SIG-M5 (cell line): ENCODE measurements around the gene LPP.

Experiments
- DNase-seq: peaks from one replicate; lab custom pipeline; 2025; lab: John Stamatoyannopoulos, UW

The LPP gene

GRCh38 chr3:188272481-188273372 lies 118.8 kb downstream of the LPP start:
- DNase-seq: no peak

GRCh38 chr3:188274249-188274915 lies 120.4 kb downstream of the LPP start:
- no peak for DNase-seq

- no peak for DNase-seq
These were observed 122.4 kb downstream of the LPP start for GRCh38 chr3:188276375-188276774.

GRCh38 chr3:188278717-188279324 lies 124.9 kb downstream of the LPP start:
- no peak for DNase-seq

- no peak for DNase-seq
These were observed 125.8 kb downstream of the LPP start for GRCh38 chr3:188279502-188280335.

- DNase-seq: no peak
These were observed 126.7 kb downstream of the LPP start for GRCh38 chr3:188280627-188281026.

- DNase-seq: no peak
These were observed 128.9 kb downstream of the LPP start for GRCh38 chr3:188282871-188283270.

- DNase-seq: no peak
These were observed 129.4 kb downstream of the LPP start for GRCh38 chr3:188283347-188283746.

GRCh38 chr3:188284455-188285212 lies 130.7 kb downstream of the LPP start:
- no peak for DNase-seq

GRCh38 chr3:188286087-188286513 lies 132.1 kb downstream of the LPP start:
- no peak for DNase-seq

- DNase-seq: no peak
These were observed 133.4 kb downstream of the LPP start for GRCh38 chr3:188287339-188287738.

- no peak for DNase-seq
These were observed 134.0 kb downstream of the LPP start for GRCh38 chr3:188287762-188288505.

GRCh38 chr3:188292251-188292650 lies 138.3 kb downstream of the LPP start:
- no peak for DNase-seq

- DNase-seq: no peak
These were observed 138.9 kb downstream of the LPP start for GRCh38 chr3:188292827-188293226.

GRCh38 chr3:188294113-188294512 lies 140.2 kb downstream of the LPP start:
- no peak for DNase-seq

- no peak for DNase-seq
These were observed 141.0 kb downstream of the LPP start for GRCh38 chr3:188294823-188295487.

GRCh38 chr3:188295876-188296275 lies 141.9 kb downstream of the LPP start:
- no peak for DNase-seq

- DNase-seq: peak; percentile 71
These were observed 143.0 kb downstream of the LPP start for GRCh38 chr3:188296761-188297612.

- DNase-seq: no peak
These were observed 144.6 kb downstream of the LPP start for GRCh38 chr3:188298585-188298984.
